OCI-LY3 (cell line): ENCODE data around the gene DPP6.

Experiments used
- H2AFZ ChIP-seq: fragments of 200-600, 300-600 bp; shearing (Covaris generic); 2 replicates; pipeline ENCODE4 v1.6.0; 2014; ENCODE audit warnings: antibody characterized with exemption, low read depth, low read length
- H3K27ac ChIP-seq: fragments of 200-600, 300-600 bp; sonication (generic); 2 replicates; pipeline ENCODE4 v1.5.1; 2014; ENCODE audit warnings: mild to moderate bottlenecking, low read length, moderate library complexity, mixed read lengths
- H3K27me3 ChIP-seq: fragments of 200-600, 300-600 bp; sonication (generic); 2 replicates; pipeline ENCODE4 v1.6.1; 2014; ENCODE audit warnings: low read depth, low read length, mixed read lengths
- H3K36me3 ChIP-seq: fragments of 200-600, 300-600 bp; sonication (generic); replicated peaks from 2 replicates; pipeline ENCODE3; 2014; ENCODE audit warnings: low read depth, low read length, mixed read lengths
- H3K4me1 ChIP-seq: fragments of 300-600, 200-600 bp; sonication (generic); 2 replicates; pipeline ENCODE4 v1.6.1; 2014; ENCODE audit warnings: low read length, mixed read lengths
- H3K4me2 ChIP-seq: fragments of 200-600, 300-600 bp; sonication (generic); 2 replicates; pipeline ENCODE4 v1.6.1; 2014; ENCODE audit warnings: low read length, mixed read lengths
- H3K4me3 ChIP-seq: fragments of 300-600, 200-600 bp; sonication (generic); 2 replicates; pipeline ENCODE4 v1.5.1; 2014; ENCODE audit warnings: antibody characterized with exemption, mild to moderate bottlenecking, low read length, moderate library complexity
- H3K79me2 ChIP-seq: fragments of 300-600, 200-600 bp; shearing (Covaris generic); 2 replicates; pipeline ENCODE4 v1.6.1; 2014; ENCODE audit warnings: mild to moderate bottlenecking, low read length, mixed read lengths
- H3K9ac ChIP-seq: fragments of 300-600, 200-600 bp; shearing (Covaris generic); 2 replicates; pipeline ENCODE4 v1.6.0; 2014; ENCODE audit warnings: mild to moderate bottlenecking, low read length, moderate library complexity
- H3K9me3 ChIP-seq: fragments of 200-600, 300-600 bp; shearing (Covaris generic); 2 replicates; pipeline ENCODE4 v1.6.1; 2014; ENCODE audit warnings: low read length, mixed read lengths; ENCODE audit not compliant: insufficient read depth
- H4K20me1 ChIP-seq: fragments of 200-600, 300-600 bp; sonication (generic); 2 replicates; pipeline ENCODE4 v1.6.1; 2016; ENCODE audit warnings: low read length, mixed read lengths; ENCODE audit not compliant: insufficient read depth
- CTCF ChIP-seq: fragments of 200-600, 300-600 bp; sonication (generic); IDR thresholded peaks from 2 replicates; pipeline ENCODE4 v1.5.1; 2014; ENCODE audit warnings: antibody characterized with exemption, low read length, low read depth
- EZH2phosphoT487 ChIP-seq: fragments of 200-600 bp; shearing (Covaris generic); IDR thresholded peaks from 2 replicates; pipeline ENCODE4 v1.6.1; 2018; ENCODE audit warnings: antibody characterized with exemption, mixed run types, low read depth

The DPP6 gene

GRCh38 chr7:154200241-154200640 is 148.0 kb downstream of the DPP6 start:
- Histone ChIP-seq H3K9ac (no peak overlapping the region), H3K27ac (no peak overlapping the region), H3K79me2 (no peaks in the 10 kb centered on the region), H4K20me1 (no peaks in the 10 kb centered on the region), H3K36me3 (no peaks in the 10 kb centered on the region), H2AFZ (no peak overlapping the region), H3K9me3 (no peaks in the 10 kb centered on the region), H3K27me3 (no peaks in the 10 kb centered on the region), H3K4me1 (no peaks in the 10 kb centered on the region), H3K4me3 (no peak overlapping the region), H3K4me2 (no peak overlapping the region)
- TF ChIP-seq CTCF (no peak), EZH2phosphoT487 (no peak)

- Histone ChIP-seq H3K27me3 (no peaks in the 10 kb centered on the region), H4K20me1 (no peaks in the 10 kb centered on the region), H3K79me2 (no peaks in the 10 kb centered on the region), H3K9me3 (no peaks in the 10 kb centered on the region), H2AFZ (no peak overlapping the region), H3K4me2 (no peak overlapping the region), H3K4me3 (no peak overlapping the region), H3K9ac (no peak overlapping the region), H3K36me3 (no peaks in the 10 kb centered on the region), H3K4me1 (no peaks in the 10 kb centered on the region), H3K27ac (no peak overlapping the region)
- TF ChIP-seq CTCF = no peak
- TF ChIP-seq EZH2phosphoT487 = no peak
Observed at GRCh38 chr7:154202002-154202401, 149.8 kb downstream of the DPP6 start.

GRCh38 chr7:154204046-154204445 is 151.8 kb downstream of the DPP6 start:
- no peak for TF ChIP-seq EZH2phosphoT487
- no peak for TF ChIP-seq CTCF
- Histone ChIP-seq H3K36me3 (no peaks in the 10 kb centered on the region), H3K4me2 (no peak overlapping the region), H3K79me2 (no peaks in the 10 kb centered on the region), H2AFZ (no peak overlapping the region), H3K9me3 (no peaks in the 10 kb centered on the region), H3K27ac (no peak overlapping the region), H3K27me3 (no peaks in the 10 kb centered on the region), H4K20me1 (no peaks in the 10 kb centered on the region), H3K9ac (no peak overlapping the region), H3K4me3 (no peak overlapping the region), H3K4me1 (no peaks in the 10 kb centered on the region)

- Histone ChIP-seq H2AFZ (no peak overlapping the region), H4K20me1 (no peaks in the 10 kb centered on the region), H3K36me3 (no peaks in the 10 kb centered on the region), H3K27ac (no peak overlapping the region), H3K4me2 (no peak overlapping the region), H3K4me3 (no peak overlapping the region), H3K9ac (no peak overlapping the region), H3K27me3 (no peaks in the 10 kb centered on the region), H3K79me2 (no peaks in the 10 kb centered on the region), H3K9me3 (no peaks in the 10 kb centered on the region), H3K4me1 (no peaks in the 10 kb centered on the region)
- TF ChIP-seq CTCF (no peak), EZH2phosphoT487 (no peak)
Observed at GRCh38 chr7:154212861-154213260, 160.7 kb downstream of the DPP6 start.
